GM12891 (cell line): Measurements from ENCODE around the gene SMIM20.

ENCODE experiments used
- DNase-seq: peaks from one replicate; pipeline ENCODE4 v3.0.0; 2011; ENCODE audit warnings: low spot score; ENCODE audit not compliant: insufficient read length
- FAIRE-seq: peaks from 2 replicates; lab custom pipeline; 2011; peaks lifted over from hg19 to GRCh38; lab: Jason Lieb, UNC
- PAX5 ChIP-seq: IDR thresholded peaks from 2 replicates; pipeline ENCODE4 v1.6.1; 2011; ENCODE audit warnings: low read length, moderate library complexity, mild to moderate bottlenecking; ENCODE audit not compliant: insufficient read depth, severe bottlenecking
- POLR2A ChIP-seq: IDR thresholded peaks from 2 replicates; pipeline ENCODE4 v1.6.1; 2011; ENCODE audit warnings: low read depth, low read length, control low read depth
- POLR2AphosphoS5 ChIP-seq: IDR thresholded peaks from 2 replicates; pipeline ENCODE4 v1.6.1; 2011; ENCODE audit warnings: low read depth, low read length, control low read depth
- POU2F2 ChIP-seq: IDR thresholded peaks from 2 replicates; pipeline ENCODE4 v1.6.1; 2011; ENCODE audit warnings: low read depth, mild to moderate bottlenecking, control low read depth, low read length, moderate library complexity
- SPI1 ChIP-seq: IDR thresholded peaks from 2 replicates; pipeline ENCODE4 v1.6.1; 2011; ENCODE audit warnings: low read depth, low read length, control low read depth
- TAF1 ChIP-seq: IDR thresholded peaks from 2 replicates; pipeline ENCODE4 v1.6.1; 2011; ENCODE audit warnings: low read depth, low read length, control low read depth

The SMIM20 gene

GRCh38 chr4:25908491-25908901 lies 5.5 kb upstream of the SMIM20 start:
- no peak for DNase-seq
- TF ChIP-seq POLR2AphosphoS5 (no peak), PAX5 (no peak), POU2F2 (no peak)
- FAIRE-seq, result no peak

- DNase-seq (no peak), FAIRE-seq (no peak)
- TF ChIP-seq POLR2A (no peak), PAX5 (no peak), POU2F2 (no peak), POLR2AphosphoS5 (no peak)
Observed at GRCh38 chr4:25911356-25911755, 2.7 kb upstream of the SMIM20 start.

DNA sequence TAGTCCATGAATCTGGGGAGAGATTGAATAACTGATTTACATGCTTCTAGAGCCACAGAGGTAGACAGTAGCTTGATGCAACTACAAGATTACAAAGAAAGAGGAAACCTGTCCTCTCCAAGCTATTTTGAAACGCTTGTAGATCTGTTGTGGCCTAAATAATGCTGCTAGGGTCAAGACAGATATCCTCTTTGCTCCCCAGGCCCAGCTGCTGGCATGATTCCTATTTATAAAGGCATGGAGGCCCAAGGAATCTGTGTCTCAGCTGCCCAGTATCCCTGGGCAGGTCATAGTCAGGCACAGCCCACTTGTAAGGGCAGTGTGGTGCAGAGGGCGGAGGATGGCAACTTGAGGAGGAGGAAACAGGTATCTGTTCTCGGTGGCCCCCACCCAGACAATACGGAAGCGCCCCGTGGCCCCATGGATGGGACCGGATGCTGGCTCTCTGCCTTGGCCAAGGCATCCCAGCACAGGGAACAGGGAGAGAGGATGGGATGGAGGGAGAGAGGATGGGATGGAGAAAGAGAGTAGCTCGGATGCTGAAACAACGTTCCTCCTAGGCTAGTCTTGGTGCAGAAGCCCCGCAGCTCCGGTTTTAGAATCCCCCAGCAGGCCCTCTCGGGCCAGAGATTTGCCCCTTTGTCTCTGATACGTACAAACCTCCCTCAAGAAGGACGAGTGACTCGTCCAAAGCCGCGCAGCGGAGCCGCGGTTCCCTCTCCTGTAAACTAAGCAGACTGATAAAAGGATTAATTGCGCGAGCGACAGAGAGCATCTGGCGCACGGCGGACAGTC lies 767 bp upstream of the SMIM20 start:
- DNase-seq, result peak; percentile 25
- TF ChIP-seq POLR2AphosphoS5 (no peak), POU2F2 (no peak), TAF1 (no peak), POLR2A (0 out of 2 replicates have a peak, but pooled peaks have one; percentile 25), PAX5 (no peak), SPI1 (0 out of 2 replicates have a peak, but pooled peaks have one; percentile 15)
- peak; percentile 20 for FAIRE-seq

DNA sequence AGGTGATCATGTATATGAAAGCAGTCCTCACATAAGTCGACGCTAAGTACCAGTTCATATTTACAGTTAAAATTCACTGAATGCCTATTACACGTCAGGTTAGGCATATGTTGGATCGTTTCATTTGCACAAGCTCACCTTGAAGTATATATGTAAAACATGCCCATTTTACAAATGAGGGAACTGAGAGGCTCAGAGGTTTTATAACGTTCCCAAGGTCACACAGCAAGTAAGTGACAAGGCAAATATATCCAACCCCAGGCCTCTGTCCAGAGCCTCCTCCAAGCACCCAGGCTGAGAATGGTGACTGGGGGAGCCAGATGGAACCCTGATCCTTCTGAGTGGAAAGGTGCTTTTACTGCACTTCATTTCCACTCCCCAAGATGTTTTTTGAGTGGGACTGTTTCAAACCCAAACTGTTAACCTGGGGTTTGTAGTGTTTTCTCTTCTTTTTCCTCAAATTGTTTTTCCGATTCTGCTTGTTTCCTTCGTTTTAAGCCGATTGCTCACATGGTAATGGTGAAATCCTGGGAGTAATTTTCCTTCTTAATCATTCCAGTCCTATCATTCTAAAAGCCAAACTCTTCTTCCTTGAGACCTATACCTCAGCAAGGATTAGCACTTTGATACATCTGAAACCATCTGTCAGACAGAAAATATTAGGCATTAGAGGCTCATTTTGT lies 791 bp downstream of the SMIM20 start:
- TF ChIP-seq POU2F2 (no peak), POLR2AphosphoS5 (no peak)
- DNase-seq (no peak), FAIRE-seq (no peak)

DNA sequence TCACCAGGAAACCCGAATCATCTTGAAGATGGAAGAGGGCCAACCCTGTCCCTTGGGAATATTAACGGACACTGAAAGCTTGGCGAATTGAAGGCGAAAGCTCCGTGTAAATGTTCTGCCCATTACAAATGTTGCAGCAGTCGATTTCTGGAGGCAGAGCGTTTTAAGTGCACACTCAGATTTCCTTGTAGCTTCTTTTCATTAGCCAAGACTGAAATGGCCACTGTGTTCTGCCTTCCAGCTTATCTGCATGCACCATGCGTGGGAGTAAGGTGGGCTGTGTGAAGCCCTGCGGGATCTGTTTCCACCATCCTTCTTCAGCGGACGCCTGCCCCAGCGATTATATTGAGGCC lies 1.3 kb downstream of the SMIM20 start:
- no peak for FAIRE-seq
- TF ChIP-seq POLR2AphosphoS5, result no peak
- TF ChIP-seq PAX5, result no peak
- no peak for TF ChIP-seq SPI1
- no peak for TF ChIP-seq POU2F2
- TF ChIP-seq POLR2A, result no peak
- no peak for TF ChIP-seq TAF1
- DNase-seq, result no peak

DNA sequence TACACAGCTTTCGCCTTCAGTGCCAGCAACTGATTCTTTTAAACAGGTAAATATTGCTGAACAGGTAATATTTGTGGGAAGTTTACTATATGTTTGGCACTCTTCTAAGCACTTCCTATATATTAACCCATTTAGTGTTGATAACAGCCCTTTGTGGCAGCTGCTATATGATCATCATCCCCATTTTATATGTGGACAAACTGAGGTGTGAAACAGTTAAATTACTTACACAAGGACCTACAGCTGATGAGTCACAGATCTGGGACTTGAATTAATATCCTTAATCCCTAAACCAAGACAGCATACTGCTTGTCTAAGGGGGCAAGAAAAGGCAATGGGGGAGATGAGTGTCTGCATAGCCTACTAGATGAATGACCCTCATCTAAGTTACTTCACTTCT lies 2.9 kb downstream of the SMIM20 start:
- TF ChIP-seq POU2F2 (no peak), POLR2A (no peak), SPI1 (no peak), POLR2AphosphoS5 (no peak), TAF1 (no peak), PAX5 (no peak)
- DNase-seq (no peak), FAIRE-seq (no peak)

- no peak for FAIRE-seq
- no peak for DNase-seq
- TF ChIP-seq TAF1 (no peak), POU2F2 (no peak), POLR2A (no peak), PAX5 (no peak), SPI1 (no peak), POLR2AphosphoS5 (no peak)
Observed at GRCh38 chr4:25919676-25920075, 5.7 kb downstream of the SMIM20 start.

DNA sequence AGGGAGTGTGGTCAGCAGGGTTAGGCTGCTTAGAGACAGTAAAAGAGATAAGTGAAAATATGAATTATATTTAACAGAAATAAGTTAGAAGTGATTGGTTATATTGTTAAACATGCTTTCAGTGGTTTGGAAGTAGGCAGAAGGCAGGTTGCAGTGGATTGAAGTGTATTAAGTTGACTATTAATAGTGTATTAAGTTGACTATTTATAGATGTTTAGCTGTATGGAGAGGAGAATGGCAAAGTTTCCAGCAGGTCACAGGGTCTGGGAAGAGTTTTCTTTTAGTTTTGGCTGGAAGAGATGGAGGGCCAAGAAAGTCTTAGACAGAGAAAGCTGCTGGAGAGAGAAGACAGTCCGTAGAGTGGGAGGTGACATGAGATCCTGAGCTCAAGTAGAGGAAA lies 7.9 kb downstream of the SMIM20 start:
- TF ChIP-seq POLR2A (no peak), POLR2AphosphoS5 (no peak), POU2F2 (no peak), SPI1 (no peak), PAX5 (no peak), TAF1 (no peak)
- FAIRE-seq (no peak), DNase-seq (no peak)

- TF ChIP-seq POU2F2, result no peak
- TF ChIP-seq PAX5, result no peak
- TF ChIP-seq POLR2AphosphoS5, result no peak
- TF ChIP-seq POLR2A, result no peak
- TF ChIP-seq TAF1, result no peak
- TF ChIP-seq SPI1, result no peak
- DNase-seq (no peak), FAIRE-seq (no peak)
Observed at GRCh38 chr4:25922812-25923369, 8.9 kb downstream of the SMIM20 start.

GRCh38 chr4:25923745-25924144 lies 9.7 kb downstream of the SMIM20 start:
- TF ChIP-seq SPI1 (no peak), POLR2A (no peak), PAX5 (no peak)
- no peak for DNase-seq
- no peak for FAIRE-seq
